Stimulated activated CD4-positive, alpha-beta T cell treated with anti-CD3 and anti-CD28 coated beads, TNF-alpha, amount 100 ng/mL, for 4 hours (primary cell): ENCODE measurements around the gene MAGEC1.
"Not testable (repeated sequence)": the region's sequence is repeated elsewhere in the genome, so short reads cannot be mapped to it uniquely, and the experiment has no call there.

ENCODE experiments used
- DNase-seq, 3 experiments: peaks; one replicate each; pipeline ENCODE4 v3.0.0-alpha.2; 2020; ENCODE audit warnings: low read depth in 3 of 3

Gene MAGEC1, protein sequence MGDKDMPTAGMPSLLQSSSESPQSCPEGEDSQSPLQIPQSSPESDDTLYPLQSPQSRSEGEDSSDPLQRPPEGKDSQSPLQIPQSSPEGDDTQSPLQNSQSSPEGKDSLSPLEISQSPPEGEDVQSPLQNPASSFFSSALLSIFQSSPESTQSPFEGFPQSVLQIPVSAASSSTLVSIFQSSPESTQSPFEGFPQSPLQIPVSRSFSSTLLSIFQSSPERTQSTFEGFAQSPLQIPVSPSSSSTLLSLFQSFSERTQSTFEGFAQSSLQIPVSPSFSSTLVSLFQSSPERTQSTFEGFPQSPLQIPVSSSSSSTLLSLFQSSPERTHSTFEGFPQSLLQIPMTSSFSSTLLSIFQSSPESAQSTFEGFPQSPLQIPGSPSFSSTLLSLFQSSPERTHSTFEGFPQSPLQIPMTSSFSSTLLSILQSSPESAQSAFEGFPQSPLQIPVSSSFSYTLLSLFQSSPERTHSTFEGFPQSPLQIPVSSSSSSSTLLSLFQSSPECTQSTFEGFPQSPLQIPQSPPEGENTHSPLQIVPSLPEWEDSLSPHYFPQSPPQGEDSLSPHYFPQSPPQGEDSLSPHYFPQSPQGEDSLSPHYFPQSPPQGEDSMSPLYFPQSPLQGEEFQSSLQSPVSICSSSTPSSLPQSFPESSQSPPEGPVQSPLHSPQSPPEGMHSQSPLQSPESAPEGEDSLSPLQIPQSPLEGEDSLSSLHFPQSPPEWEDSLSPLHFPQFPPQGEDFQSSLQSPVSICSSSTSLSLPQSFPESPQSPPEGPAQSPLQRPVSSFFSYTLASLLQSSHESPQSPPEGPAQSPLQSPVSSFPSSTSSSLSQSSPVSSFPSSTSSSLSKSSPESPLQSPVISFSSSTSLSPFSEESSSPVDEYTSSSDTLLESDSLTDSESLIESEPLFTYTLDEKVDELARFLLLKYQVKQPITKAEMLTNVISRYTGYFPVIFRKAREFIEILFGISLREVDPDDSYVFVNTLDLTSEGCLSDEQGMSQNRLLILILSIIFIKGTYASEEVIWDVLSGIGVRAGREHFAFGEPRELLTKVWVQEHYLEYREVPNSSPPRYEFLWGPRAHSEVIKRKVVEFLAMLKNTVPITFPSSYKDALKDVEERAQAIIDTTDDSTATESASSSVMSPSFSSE

DNA sequence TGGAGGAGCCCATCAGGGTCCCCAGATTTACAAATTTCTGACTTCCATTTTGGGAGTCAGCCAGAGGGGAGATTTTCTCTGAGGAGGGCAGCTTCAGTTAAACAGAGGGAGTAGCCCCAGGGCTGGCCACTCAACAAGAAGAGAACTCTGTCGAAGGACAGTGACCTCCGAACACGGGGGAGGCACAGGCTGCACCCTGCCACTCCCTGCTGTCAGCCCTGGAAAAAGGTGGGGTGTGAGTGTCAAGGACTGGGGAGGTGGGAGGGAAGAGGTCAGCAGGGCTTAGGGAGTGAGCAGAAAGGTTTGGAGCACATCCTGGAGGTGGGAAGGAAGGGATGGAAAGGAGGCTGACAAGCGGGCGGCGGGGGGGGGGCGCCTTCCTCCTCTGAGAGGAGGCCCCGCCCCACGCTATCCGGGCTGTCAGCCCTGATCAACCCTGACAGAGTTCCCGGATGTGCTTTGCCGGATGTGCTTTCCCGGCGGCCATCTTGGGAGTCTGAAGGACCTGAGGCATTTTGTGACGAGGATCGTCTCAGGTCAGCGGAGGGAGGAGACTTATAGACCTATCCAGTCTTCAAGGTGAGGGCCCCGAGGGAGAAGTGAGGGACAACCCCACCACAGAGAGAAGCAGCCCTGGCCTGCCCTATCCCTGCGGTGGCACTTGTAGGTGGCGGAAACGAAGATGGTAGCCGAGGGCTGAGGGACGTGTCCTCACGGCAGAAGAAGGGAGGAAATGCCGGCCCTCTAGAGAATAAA lies at the start of gene MAGEC1:
Gene MAGEC1, plus strand, starts transcription at position 495 of the 756 bp plus-strand sequence. CDS start 1,179 bp downstream, outside the sequence.
- no peak for DNase-seq

GRCh38 chrX:141857479-141857878 lies 46.2 kb upstream of the MAGEC1 start:
- no peak for DNase-seq

- DNase-seq, result no peak
These were observed 24.1 kb upstream of the MAGEC1 start for GRCh38 chrX:141879616-141880015.

GRCh38 chrX:141888811-141889210 lies 14.9 kb upstream of the MAGEC1 start:
- not testable (repeated sequence) for DNase-seq

DNA sequence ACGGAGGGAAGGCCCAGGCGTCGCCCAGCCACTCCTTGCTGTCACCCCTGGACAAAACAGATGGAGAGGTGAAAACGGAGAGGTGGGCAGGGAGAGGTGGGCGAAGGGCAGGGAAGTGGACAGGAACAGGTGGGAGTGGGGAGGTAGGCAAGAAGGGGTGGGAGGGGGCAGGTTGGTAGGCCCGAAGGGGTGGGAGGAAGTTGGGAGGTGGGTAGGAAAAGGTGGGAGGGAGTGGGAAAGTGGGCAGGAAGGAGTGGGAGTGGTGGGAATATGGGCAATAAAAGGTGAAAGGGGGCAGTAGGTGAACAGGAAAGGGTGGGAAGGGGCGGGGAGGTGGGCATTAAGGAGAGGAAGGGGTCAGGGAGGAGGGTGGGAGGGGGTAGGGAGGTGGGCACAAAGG lies 9.0 kb upstream of the MAGEC1 start:
- no peak for DNase-seq

DNA sequence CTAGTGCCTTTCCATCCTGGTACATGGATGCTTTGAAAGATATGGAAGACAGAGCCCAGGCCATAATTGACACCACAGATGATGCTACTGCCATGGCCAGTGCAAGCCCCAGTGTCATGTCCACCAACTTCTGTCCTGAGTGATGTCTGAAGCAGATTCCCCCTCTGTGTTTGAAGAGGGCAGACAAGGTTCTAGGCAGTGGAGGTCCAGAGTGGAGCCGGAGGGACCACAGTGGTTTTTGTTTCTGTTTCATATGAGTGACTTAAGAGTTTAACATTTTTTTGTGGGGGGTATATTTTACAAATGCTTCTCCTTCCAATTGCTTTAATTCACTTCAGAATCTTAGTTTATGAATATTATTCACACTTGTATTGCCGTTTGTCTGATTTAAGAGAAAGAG lies 6.0 kb upstream of the MAGEC1 start:
- no peak for DNase-seq

DNA sequence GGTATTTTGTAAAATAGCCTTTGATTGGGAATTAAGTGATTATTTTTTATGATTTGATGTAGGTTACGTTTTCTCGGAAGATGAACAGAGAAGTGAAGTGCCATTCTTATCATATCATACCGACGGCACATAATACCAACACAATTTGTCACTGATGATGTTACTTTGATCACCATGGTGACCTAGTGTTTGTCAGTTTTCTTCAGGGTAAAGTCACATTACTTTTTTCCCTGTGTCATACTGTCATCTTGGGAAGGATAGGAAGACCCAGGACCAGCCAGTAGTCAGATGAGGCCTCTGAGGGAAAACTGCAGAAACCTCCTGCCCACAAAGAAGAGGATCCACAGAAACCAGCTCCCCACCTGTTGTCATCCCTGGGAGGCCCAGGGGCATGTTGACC lies 1.3 kb upstream of the MAGEC1 start:
- no peak for DNase-seq

GRCh38 chrX:141904262-141904661 lies 568 bp downstream of the MAGEC1 start:
- DNase-seq, result no peak

GRCh38 chrX:141917801-141918200 lies 14.1 kb downstream of the MAGEC1 start:
- no peak for DNase-seq

GRCh38 chrX:141924293-141924692 lies 20.6 kb downstream of the MAGEC1 start:
- DNase-seq, result no peak

GRCh38 chrX:141928432-141928831 lies 24.7 kb downstream of the MAGEC1 start:
- no peak for DNase-seq

- no peak for DNase-seq
These were observed 30.5 kb downstream of the MAGEC1 start for GRCh38 chrX:141934059-141934641.

DNA sequence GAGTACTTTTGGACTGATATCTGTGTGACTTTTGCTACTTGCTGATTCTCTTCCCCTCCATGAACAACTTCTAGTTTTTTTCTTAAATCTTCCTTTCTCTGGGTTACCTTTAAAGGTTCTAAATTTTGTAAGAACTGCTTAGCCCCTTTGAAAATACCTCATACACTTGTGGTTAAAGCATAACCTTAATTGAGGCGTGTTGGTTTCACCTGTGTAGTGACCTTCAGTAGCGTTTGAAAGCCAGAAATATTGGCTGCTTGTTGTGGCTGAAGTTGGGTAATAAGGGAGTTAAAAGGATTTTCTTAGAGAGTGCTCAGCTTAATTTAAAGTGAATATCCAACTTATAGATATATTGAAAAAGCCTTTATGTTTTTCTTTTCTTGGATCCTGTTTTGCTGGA lies 32.0 kb downstream of the MAGEC1 start:
- no peak for DNase-seq

GRCh38 chrX:141936080-141936479 lies 32.4 kb downstream of the MAGEC1 start:
- DNase-seq, result no peak

GRCh38 chrX:141941234-141941633 lies 37.5 kb downstream of the MAGEC1 start:
- DNase-seq, result no peak

DNA sequence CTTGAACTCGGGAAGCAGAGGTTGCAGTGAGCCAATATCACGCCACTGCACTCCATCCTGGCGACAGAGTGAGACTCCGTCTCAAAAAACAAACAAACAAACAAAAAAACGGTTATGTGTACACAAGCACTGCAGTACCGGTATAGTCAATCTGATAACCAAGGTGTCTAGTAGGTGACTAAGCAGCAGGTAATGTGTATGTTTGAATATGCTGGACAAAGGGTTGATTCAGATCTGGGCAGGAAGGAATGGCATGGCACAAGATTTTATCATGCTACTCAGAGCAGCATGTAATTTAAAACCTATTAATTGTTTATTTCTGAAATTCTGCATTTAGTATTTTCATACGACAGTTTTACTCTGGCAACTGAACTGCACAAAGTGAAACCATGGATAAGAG lies 41.7 kb downstream of the MAGEC1 start:
- no peak for DNase-seq

DNA sequence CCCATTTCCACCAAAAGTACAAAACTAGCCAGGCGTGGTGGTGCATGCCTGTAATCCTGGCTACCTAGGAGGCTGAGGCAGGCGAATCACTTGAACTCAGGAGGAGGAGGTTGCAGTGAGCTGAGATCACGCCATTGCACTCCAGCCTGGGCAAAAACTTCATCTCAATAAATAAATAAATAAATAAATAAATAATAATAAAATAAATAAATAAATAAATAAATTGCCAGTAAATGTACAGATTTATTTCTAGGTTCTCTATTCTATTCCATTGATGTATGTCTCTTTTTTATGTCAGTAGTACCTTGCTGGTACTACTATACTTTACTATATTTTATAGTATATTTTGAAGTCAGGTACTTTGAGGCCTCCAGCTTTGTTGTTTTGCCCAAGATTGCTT lies 43.7 kb downstream of the MAGEC1 start:
- DNase-seq, result no peak

GRCh38 chrX:141952603-141953002 lies 48.9 kb downstream of the MAGEC1 start:
- DNase-seq, result no peak

DNA sequence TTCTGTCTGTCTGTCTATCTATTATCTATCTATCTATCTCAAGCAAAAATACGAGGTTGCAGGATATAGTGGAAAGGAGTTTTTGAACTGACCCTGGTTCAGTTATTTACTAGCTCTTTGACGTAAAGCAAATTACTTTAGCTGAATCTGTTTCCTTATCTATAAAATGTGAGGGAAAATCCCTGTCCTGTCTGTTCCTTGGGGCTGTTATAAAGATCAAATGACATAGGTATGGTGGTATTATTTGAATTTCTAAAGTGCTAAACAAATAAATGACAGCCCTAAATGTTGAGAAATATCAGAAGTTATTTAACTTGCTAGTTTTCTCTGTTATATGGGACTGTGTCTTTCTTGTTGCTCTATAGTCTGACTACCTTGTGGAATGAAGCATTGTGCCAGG lies 55.0 kb downstream of the MAGEC1 start:
- no peak for DNase-seq
